Nephron progenitor cell (in vitro differentiated cells): ENCODE data around the gene SETDB1.

Source experiments
- DNase-seq: peaks from one replicate; pipeline ENCODE4 v3.0.0; 2021
- H3K27ac Mint-ChIP-seq: 2 replicates; pipeline ENCODE4 v1.8.0; 2021; ENCODE audit warnings: mild to moderate bottlenecking, moderate library complexity, mixed read lengths
- H3K27me3 Mint-ChIP-seq: 2 replicates; pipeline ENCODE4 v1.8.0; 2021; ENCODE audit warnings: mild to moderate bottlenecking, low read depth, mixed read lengths; ENCODE audit not compliant: poor library complexity
- H3K36me3 Mint-ChIP-seq: 2 replicates; pipeline ENCODE4 v1.8.0; 2021; ENCODE audit warnings: low read depth, mixed read lengths
- H3K4me1 Mint-ChIP-seq: 2 replicates; pipeline ENCODE4 v1.8.0; 2021; ENCODE audit warnings: mixed read lengths
- H3K4me3 Mint-ChIP-seq: 2 replicates; pipeline ENCODE4 v1.8.0; 2021; ENCODE audit warnings: mild to moderate bottlenecking, moderate library complexity, mixed read lengths
- H3K9me3 Mint-ChIP-seq: 2 replicates; pipeline ENCODE4 v1.8.0; 2021; ENCODE audit warnings: mild to moderate bottlenecking, moderate library complexity, mixed read lengths
- TF ChIP-seq, protein P1 (sequence below): fragments of 200-600 bp; sonication (generic); IDR thresholded peaks from 2 replicates; pipeline ENCODE4 v1.5.0; 2021; ENCODE audit warnings: antibody characterized with exemption

SETDB1 gene

DNA sequence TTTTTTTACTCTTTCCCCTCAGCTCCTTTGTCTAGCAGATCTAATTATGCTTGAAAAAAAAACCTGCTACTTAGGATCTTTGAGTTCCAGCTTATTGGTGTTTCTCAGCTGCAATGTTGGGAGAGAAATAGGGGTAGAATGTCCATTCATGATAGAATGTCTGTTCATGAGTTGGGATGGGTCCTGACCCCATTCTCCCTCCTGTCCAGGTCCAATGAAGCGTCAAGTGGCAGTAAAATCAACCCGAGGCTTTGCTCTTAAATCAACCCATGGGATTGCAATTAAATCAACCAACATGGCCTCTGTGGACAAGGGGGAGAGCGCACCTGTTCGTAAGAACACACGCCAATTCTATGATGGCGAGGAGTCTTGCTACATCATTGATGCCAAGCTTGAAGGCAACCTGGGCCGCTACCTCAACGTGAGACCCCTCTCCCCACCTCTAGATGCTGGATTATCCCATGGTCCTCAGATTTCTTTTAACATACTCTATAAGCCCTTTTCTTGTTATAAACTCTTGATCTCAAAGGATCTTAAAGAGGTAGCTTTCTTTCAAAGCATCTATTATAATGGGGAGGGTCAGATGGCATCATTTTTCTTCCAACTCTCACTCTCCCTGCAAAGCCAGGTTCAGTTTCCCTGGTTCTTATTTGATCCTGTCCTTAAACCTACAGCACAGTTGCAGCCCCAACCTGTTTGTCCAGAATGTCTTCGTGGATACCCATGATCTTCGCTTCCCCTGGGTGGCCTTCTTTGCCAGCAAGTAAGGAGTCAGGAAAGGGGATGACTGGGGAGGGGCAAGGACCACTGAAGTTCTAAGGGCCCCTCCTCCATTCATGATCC is 37.4 kb downstream of the SETDB1 start:
- H3K36me3 Mint-ChIP-seq = peaks cover 94% of the 10 kb centered on the region
- peaks cover 17% of the 10 kb centered on the region for H3K4me1 Mint-ChIP-seq
- no peaks in the 10 kb centered on the region for H3K27me3 Mint-ChIP-seq
- H3K4me3 Mint-ChIP-seq = no peak overlapping the region
- no peak for DNase-seq
- H3K9me3 Mint-ChIP-seq = no peaks in the 10 kb centered on the region
- peak overlapping the region; percentile 76 for H3K27ac Mint-ChIP-seq
- TF ChIP-seq, protein P1, sequence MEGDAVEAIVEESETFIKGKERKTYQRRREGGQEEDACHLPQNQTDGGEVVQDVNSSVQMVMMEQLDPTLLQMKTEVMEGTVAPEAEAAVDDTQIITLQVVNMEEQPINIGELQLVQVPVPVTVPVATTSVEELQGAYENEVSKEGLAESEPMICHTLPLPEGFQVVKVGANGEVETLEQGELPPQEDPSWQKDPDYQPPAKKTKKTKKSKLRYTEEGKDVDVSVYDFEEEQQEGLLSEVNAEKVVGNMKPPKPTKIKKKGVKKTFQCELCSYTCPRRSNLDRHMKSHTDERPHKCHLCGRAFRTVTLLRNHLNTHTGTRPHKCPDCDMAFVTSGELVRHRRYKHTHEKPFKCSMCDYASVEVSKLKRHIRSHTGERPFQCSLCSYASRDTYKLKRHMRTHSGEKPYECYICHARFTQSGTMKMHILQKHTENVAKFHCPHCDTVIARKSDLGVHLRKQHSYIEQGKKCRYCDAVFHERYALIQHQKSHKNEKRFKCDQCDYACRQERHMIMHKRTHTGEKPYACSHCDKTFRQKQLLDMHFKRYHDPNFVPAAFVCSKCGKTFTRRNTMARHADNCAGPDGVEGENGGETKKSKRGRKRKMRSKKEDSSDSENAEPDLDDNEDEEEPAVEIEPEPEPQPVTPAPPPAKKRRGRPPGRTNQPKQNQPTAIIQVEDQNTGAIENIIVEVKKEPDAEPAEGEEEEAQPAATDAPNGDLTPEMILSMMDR = no peak

DNA sequence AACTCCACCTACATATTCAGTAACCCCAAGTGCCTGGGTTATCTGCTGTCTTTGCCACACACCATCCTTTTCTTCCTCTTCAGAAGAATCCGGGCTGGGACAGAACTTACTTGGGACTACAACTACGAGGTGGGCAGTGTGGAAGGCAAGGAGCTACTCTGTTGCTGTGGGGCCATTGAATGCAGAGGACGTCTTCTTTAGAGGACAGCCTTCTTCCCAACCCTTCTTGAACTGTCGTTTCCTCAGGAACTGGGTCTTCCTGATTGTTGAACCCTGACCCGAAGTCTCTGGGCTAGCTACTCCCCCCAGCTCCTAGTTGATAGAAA is 38.0 kb downstream of the SETDB1 start:
- Mint-ChIP-seq H3K4me3 (no peak overlapping the region), H3K4me1 (peaks cover 23% of the 10 kb centered on the region), H3K27me3 (no peaks in the 10 kb centered on the region), H3K27ac (peak overlapping the region; percentile 76), H3K9me3 (no peaks in the 10 kb centered on the region), H3K36me3 (peaks cover 93% of the 10 kb centered on the region)
- no peak for DNase-seq
- TF ChIP-seq, protein P1 = no peak

DNA sequence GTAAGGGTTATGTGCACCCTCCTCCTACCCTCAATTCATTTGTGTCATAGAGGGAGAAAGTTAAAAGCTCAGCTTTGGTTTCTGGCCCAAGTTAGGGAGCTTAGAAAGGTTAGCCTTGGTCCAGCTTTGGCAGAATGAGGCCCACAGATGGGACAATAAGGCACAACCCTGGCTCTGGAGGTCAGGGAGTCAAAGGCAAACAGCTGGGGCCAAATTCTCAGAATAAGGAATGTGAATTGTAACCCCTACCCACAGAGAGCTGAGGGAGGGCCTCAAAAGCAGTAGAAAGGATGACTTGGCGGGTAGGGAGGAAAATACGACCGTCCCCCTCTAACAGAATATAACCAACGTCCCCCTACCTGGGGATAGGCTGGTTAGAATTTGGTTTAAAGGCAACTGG is 39.4 kb downstream of the SETDB1 start:
- H3K36me3 Mint-ChIP-seq = peaks cover 79% of the 10 kb centered on the region
- TF ChIP-seq, protein P1 = no peak
- H3K4me1 Mint-ChIP-seq = peaks cover 29% of the 10 kb centered on the region
- H3K4me3 Mint-ChIP-seq = no peak overlapping the region
- H3K27ac Mint-ChIP-seq = peak overlapping the region; percentile 96
- DNase-seq = no peak
- H3K9me3 Mint-ChIP-seq = no peaks in the 10 kb centered on the region
- no peaks in the 10 kb centered on the region for H3K27me3 Mint-ChIP-seq

DNA sequence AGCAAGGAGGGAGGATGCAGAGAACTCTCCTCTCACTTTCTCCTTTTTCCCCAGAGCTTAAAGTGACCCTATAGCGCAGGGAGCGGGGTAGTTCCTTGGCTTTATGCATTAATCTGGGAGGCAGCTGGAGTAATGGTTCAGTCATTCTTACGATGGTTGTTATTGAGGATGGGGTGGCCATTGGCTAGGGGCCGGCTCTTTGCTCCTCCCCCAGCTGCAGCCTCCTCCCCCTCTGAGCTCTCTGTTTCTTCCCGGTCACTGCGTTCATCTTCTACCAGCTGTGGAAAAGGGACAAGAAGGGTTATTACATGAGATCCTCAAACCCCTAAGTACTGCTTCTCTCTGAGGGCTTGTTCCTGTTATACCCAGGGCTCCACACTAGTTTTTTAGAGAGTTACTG is 39.8 kb downstream of the SETDB1 start:
- H3K9me3 Mint-ChIP-seq = no peaks in the 10 kb centered on the region
- H3K27ac Mint-ChIP-seq = peak overlapping the region; percentile 96
- H3K4me3 Mint-ChIP-seq = no peak overlapping the region
- H3K27me3 Mint-ChIP-seq = no peaks in the 10 kb centered on the region
- H3K4me1 Mint-ChIP-seq = peaks cover 33% of the 10 kb centered on the region
- TF ChIP-seq, protein P1 = no peak
- peaks cover 74% of the 10 kb centered on the region for H3K36me3 Mint-ChIP-seq
- no peak for DNase-seq

DNA sequence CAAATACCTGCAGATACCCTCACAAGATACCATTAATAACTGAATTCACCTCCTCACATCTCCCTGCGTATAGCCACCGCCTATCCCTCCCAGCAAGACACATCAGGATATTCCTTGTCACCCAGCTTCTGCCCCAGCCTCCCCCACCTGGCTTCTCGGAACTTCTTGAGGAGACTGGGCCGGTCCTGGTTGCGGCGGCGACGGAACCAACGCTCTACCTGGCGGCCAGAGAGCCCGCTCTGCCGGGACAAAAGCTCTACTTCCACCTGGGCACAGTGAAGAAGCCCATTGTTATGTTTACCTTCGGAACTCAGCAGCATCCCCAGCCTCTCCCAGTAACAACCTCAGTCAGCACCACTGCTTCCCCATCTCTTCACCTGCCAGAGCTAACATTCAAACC is 41.8 kb downstream of the SETDB1 start:
- peak overlapping the region; percentile 90 for H3K27ac Mint-ChIP-seq
- no peaks in the 10 kb centered on the region for H3K9me3 Mint-ChIP-seq
- no peaks in the 10 kb centered on the region for H3K27me3 Mint-ChIP-seq
- peaks cover 55% of the 10 kb centered on the region for H3K36me3 Mint-ChIP-seq
- TF ChIP-seq, protein P1 = no peak
- no peak overlapping the region for H3K4me3 Mint-ChIP-seq
- peaks cover 46% of the 10 kb centered on the region for H3K4me1 Mint-ChIP-seq
- no peak for DNase-seq

DNA sequence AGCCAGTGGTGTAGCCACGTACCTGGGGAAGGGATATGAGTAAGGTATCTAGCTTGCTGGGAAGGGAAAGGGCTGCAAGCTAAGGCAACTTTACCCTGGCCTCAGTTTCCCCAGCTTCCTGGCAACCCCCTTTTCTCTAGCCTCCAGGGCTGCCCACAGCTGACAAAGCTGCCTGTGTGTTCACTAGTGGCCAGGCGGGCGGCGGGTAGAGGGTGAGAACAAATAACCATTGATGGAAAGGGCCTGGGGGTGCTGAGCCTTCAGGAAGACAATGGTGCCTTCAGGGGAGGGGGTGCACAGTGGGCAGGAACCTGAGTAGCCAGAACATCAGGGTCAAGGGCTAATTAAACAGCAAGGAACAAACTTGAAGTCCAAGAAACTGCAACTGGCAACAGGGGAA is 42.3 kb downstream of the SETDB1 start:
- Mint-ChIP-seq H3K4me3 (no peak overlapping the region), H3K4me1 (peaks cover 46% of the 10 kb centered on the region), H3K27me3 (no peaks in the 10 kb centered on the region), H3K36me3 (peaks cover 50% of the 10 kb centered on the region), H3K9me3 (no peaks in the 10 kb centered on the region), H3K27ac (peak overlapping the region; percentile 47)
- DNase-seq = no peak
- TF ChIP-seq, protein P1 = no peak
